SK-N-DZ (cell line): ENCODE measurements around the gene NEO1.
A peak's percentile ranks its signal among the peaks of the same experiment; 100 is the strongest.

Experiments used
- DNase-seq: peaks from one replicate; pipeline ENCODE4 v3.0.0-alpha.2; 2015; ENCODE audit warnings: low spot score

The NEO1 gene

DNA sequence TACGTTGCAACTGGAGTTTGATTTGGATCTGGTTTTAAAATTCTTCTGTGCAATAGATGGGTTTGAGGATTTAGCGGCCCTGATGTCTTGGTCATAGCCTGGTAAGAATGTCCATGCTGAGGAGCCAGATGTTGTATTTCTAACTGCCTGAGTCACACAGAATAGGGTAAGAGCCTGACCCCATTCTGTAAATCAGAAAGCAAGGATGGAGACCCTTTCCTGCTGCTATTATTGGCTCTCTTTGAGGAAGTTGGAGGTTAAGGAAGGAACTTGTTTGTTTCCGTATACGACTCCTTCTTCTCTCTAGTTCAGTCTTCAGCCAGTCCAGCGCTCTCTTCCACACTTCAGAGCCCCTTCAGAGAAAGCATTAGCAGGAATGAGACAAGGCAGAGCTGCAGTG, 251.4 kb downstream of the NEO1 start:
- no peak for DNase-seq

DNA sequence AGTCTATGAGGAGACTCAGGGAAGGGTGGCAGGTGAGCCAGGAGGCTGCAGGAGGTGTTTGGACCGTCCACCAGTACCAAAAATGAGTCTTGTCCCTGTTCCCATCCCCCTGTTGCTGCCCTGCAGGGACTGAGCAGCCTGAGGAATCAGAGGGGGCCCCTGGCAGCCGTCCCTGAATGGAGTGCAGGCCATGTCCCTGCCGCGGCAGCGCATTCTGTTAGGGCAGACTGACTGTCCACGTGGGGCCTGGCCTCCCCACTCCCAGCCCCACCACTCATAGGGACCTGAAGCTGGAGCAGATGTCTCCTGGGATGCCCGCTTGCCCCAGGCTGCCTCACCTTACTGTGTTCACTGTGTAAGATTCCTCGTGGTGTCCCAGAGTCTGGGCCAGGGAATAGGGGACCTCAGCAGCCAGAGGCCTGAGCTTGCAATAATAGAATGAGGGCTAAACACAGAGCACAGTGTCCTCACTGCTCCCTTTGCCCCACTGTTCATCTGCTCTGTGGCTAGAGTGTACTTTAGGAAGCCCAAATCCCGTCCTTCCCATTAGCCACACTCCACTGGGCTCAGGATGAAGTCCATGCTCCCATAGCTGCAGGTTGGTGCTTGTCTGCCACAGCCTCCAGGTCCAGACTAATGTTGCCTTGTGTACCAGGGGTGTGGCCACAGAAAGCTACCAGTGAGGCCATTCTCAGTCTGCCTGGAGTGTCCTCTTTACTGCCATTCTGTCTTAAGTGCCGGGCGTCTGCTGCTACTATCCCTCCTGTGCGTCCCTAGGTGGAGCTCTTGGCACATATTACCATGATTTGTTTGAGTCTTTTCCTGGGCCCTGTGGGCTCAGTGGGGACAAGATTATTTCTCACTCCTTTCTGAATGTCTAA, 253.3 kb downstream of the NEO1 start:
- DNase-seq = peak; percentile 80

GRCh38 chr15:73308305-73308704, 256.0 kb downstream of the NEO1 start:
- DNase-seq = no peak

GRCh38 chr15:73313861-73314260, 261.6 kb downstream of the NEO1 start:
- DNase-seq = no peak

DNA sequence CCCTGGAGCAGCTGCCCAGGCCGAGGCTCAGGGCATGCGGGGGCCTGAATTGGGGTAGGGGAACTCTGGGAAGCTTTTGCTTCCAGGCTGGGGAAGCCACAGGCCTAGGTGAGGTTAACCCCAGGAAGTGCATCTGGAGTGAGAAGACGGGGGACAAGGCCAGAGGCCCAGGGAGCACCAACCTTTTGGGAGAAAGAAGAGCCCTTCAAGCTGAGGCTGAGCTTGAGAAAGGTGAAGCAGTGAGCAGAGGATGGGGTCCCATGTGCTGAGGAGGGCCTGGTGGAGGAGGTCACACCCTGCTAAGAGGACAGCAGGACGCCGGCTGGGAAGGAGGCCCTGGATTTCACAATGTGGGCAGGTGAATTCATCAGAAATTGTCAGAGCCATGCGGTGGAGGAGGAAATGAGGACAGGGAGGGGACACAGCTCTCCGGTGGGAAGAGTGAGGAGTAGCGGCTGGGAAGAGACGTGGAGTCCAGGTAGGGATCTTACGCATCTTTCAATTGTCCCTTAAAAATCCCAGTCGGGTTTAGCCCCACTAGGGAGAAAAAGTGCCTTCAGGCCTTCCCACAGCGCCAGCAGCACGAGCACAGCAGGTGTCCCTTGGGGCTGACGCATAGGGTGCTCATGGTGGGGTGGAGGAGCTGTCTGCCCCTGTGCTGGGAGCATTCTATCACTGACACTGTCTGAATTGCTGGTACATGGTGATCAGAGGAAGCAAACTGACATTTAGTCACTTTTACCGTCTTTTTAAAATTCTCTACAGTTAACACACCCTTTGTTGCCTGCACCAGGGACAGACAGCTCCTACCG, 265.6 kb downstream of the NEO1 start:
- DNase-seq = no peak

DNA sequence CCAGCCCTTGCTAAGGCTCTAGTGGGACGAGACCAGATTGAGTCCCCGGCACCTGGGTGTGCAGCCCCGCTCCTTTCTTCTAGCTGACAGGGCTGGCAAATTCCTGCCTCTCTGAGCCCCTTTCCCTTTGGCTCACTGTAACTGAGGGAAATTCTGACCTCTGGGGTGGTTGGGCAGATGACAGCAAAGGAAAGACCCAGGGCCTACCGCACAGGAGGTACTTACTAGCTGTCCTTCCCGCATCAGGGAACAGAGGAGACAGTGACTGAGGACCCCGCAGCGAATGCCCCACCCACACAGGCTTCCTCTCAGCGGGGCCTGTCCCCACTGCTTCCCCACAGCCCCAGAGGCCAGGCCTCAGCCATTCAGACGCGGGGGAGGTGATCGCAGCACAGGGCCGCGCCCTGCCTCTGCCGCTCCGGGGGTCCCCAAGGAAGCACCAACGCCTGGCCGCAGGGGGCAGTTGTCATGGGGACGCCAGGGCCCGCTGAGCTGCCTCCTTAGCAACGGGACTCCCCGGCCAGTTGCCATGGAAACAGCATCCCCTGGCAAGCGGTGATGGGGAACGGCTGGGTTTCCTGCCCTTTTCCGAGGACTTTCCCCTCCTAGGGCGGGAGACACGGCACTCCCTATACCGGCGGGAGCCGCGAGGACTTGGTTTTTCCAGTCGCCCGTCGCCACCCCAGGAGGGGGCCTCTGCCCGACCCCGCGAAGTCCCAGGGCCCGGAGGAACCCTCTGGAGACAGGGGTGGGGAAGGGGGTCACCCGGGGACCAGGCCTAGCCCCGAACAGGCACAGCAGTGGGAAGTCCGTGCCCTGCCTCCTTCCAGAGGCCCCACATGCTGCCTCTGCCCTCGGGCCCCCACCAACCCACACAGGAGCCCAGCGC, 266.4 kb downstream of the NEO1 start:
- DNase-seq = peak; percentile 85

DNA sequence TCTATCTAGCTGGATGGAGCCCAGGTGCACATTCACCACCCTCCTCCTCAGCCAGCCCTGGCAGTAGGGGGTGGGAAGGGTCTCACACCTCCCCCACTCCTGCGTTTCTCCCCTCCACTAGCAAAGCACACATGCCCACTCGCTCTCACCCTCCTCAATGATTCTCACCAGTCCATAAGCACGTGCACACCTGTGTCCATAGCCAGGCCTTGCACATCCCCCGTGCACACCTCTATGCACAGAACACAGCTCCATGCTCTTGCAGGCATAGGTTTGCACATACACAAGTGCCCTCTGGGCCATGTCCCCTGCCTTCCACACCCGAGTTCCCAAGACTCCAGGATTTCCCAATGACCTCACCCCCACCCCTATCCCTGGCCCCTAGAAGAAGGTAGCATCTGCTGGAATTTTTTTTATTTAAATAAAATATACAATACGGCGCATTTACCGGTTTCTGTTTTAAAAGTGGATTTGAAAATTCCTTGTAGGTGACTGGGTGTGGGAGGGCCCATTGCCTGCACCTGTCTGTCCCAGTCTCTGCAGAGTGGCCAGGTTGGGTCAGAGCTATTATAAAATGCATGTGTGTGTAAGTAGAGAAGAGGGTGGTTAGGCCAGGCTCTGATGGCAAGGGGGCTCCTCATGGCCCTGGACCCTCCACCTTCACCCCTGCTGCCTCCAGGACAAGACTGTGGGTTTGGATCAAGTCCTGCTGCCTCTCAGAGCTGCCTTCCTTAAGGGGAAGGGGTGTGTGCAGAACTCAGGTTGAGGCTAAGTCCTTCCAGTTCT, 267.4 kb downstream of the NEO1 start:
- no peak for DNase-seq

DNA sequence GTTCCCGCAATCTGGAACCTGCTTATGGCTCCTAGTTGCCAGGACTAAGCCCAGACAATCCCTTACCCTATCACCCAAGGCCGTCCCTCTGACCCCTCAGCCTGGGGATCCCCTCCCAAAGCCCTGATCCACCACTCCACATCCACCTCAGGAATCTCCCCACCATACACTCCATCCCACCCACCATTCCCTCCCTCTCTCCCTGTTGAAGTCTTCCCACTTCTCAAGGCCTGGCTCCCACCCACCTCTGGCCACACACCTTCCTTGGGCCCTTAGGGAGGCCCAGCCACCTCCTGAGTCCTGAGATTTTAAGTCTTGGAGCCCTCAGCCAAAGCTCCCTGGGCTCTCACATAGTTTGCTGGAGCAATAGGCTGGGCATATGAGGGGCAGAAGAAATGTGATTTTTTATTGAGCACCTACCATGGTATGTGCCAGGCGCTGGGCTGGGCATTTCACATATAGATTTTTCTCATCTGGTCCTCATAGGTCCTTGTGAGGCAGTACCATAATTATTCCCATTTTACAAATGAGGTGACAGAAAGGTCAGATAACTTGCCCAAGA, 268.4 kb downstream of the NEO1 start:
- no peak for DNase-seq

DNA sequence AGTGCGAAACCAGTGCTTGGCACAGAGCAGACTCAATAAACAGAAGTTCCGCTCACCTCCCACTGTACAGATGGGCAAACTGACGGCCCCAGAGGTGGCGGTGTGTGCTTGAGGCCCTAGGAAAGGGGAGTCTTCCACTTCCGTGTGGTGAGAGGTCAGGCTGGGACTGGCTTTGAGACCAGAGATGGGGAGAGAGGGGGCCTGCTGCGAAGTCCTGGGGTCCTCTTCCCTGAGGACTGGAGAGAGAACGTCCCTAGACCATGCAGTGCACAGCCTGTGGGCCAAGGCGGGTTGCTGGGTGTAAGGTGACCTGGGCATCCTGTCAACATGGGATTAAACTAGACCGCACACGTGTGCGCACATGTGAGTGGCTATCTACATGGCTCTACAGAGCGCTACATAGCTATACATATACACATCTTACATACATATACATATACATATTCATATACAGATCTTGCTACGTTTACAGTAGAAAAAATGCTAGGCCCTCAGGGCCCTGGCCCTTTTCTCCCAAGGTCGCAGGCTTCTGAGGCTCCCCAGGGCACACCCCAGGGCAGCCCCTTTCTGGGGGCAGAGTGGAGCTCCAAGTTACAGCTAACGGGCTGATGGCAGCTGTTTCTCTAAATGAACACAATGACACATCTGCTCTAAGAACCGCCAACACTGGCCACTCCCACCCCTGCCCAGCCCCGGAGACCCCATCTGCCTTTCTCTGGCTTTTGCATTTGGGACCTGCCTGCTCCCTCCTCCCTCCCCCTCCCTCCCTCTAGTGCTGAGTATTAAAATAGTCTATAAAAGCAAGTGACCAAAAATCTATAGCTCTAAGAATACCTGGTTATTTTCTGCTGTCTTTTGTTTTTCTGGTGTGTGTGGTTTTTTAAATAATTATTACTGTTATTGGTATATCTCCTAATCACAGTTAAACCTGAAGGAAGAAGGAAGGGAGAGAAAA, 269.5 kb downstream of the NEO1 start:
- DNase-seq = no peak

DNA sequence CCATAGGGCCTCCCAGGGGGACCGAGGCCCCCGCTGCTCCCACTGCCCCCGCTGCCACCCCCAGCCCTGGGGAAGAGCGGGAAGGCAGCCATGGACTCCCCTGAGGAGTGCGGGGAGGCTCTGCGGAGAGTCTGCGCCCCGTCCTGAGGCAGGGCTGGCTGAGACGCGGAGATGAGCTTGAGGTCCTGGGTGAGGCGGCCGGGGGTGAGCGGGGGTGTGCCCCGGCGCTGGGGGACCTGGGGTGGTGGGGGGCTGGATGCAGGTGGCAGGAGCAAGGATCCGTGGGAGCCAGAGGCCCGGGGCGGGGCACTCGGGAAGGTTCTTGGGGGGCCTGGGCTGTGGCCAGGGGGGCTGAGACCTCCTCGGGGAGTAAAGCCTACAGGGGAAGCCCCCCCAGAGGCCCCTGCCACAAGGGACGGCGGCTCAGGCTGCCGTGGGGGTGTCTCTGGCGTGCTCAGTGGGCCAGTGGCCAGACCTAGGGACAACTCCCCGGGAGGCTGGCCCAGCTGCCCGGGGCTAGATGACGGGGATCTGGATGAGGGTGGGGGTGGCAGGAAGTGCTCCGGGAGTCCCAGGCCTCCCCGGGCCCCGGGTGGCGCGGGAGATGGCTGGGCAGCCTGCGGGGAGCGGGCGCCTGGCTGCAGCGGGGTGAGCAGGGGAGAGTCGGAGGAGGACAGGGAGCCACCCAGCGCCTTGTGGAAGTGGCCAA, 270.6 kb downstream of the NEO1 start:
- DNase-seq = no peak

DNA sequence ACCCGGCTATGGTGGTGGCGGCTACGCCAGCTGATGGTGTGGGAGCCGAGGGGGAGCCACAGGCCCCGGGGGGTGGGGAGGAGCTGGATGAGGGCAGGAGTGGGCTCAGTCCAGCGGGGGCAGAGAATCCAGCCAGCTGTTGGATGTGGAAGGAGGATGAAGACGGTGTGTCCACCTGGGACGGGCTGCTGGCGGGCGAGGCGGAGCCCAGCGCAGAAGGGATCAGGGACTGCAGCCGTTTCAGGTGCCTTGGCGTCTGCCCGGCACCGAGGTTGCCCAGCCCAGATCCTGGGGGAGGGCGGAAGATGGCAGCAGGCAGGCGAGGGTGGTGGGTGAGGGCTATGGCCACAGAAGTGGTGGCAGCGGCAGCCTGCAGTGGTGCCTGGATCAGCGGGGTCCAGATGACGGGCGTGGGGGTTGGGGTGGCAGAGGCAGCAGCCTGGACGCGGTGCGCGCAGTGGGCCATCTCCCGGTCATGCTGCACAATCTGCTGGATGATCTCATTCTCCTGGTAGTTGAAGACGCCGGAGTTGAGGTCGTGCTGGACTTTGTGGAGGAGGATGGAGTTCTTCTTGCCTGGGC, 271.2 kb downstream of the NEO1 start:
- no peak for DNase-seq

DNA sequence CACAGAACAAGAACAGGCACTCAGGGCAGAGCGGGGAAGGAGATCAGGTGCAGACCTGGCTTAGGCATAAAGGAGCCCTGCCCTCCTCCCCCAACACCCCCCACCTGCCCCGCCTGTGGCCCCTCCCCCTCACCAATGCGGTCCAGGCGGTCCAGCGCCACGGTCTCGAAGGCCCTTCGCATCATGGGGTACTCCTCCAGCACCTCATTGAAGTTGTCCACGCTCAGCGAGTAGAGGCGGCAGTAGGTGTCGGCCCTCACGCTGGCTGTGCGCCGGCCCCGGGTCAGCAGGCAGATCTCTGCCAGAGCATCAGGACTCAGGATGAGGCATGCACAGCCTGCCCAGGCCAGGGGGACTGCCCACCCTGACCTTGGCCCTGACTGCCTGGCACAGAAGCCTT, 271.7 kb downstream of the NEO1 start:
- no peak for DNase-seq

DNA sequence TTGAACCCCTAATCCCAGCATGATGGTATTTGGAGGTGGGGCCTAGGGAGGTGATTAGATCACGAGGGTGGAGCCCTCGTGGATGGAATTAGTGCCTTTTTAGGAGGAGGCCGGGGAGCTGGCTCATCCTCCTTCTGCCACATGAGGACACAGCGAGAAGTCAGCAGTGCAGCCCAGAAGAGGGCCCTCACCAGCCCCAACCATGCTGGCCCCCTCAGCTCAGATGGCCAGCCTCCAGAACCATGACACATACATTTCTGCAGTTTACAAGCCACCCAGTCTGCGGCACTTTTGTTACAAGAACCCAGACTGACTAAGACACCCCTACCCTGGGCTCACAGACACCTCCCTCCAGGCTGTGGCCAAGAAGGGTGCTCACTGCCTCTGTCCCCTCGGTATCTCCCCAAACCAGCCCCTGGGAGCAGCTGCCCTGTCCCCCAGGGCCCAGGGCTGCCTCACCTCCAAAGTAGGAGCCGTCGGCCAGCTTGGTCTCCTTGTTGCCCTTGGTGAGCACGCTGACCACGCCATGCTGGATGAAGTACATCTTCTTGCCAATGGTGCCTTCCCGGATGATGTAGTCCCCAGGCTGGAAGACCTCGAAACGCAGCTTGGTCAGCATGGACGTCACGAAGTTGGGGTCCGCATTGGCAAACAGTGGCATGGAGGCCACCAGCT, 272.4 kb downstream of the NEO1 start:
- DNase-seq = no peak

DNA sequence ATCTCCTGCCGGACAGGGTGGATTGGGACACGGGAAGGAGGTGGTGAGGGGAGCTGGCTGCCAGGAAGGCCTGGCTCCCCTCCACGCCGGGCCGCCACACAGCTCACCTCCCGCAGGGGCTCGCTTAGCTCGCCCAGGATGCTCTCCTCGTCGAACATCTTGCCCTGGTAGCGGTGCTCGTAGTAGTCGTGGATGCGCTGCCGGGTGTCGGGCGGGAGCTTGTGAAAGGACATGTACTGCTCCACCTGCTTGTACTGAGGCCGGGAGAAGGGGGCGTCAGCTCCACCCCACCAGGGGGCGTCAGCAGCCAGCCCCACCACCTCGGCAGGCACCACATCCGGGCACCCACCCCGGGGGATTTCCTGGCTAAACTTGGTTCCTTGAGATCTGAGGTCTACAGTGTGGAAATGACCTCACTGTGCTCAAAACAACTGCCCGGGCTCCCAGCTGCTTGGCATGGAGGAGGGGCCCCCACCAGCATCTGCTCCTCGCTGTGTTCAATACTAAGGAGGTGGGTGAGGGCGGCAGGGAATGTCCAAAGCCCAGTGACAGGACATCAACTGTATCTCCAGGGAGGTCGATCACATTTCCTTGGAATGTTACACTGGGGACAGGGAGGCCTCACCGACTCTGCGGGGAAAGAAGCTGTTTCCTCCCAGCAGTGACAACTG, 273.1 kb downstream of the NEO1 start:
- DNase-seq = no peak

- DNase-seq = no peak
Measured at GRCh38 chr15:73326157-73326556, 273.9 kb downstream of the NEO1 start.

- no peak for DNase-seq
Measured at GRCh38 chr15:73328149-73328820, 276.0 kb downstream of the NEO1 start.

DNA sequence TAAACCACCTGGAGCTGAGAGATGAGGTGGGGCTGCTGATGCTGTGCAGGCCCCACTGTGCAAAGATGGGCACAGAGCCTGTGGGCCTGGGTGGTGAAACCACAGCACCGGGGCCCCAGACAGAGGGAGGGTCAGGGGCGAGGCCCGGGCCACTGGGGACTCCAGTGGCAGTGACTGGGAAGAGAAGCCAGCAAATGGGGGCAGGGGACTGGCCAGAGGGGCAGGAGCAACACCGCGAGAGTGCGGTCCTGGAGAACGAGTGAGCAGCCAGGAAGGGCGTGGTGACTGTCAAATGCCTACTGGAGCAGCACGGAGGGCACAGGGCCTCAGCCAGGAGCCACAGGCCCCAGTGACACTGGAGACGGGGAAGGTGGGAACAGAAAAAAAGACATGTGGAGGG, 276.7 kb downstream of the NEO1 start:
- no peak for DNase-seq
